Fibroblast of lung (primary cell): ENCODE data around the gene CCT8. TPM values are rescaled to one million over a fixed set of nuclear protein-coding genes. Genes with fewer than 3 reads are reported as not detected.

Experiments
- DNase-seq, 2 donors: peaks; one replicate each; pipeline versions ENCODE4 v3.0.0 to v3.0.0-alpha.2; 2010; ENCODE audit warnings: low read depth in 2 of 2
- H2AFZ ChIP-seq: 2 replicates; pipeline ENCODE4 v1.5.1; 2012; ENCODE audit warnings: low read length, control low read depth, inconsistent platforms
- H3K27ac ChIP-seq: 2 replicates; pipeline ENCODE4 v1.5.1; 2011; ENCODE audit warnings: low read length, control low read depth; ENCODE audit not compliant: insufficient read depth
- H3K27me3 ChIP-seq: 2 replicates; pipeline ENCODE4 v1.5.1; 2011; ENCODE audit warnings: mild to moderate bottlenecking, low read length; ENCODE audit not compliant: control insufficient read depth, insufficient read depth
- H3K36me3 ChIP-seq: 2 replicates; pipeline ENCODE4 v1.5.1; 2011; ENCODE audit warnings: low read length; ENCODE audit not compliant: control insufficient read depth, insufficient read depth
- H3K4me1 ChIP-seq: 2 replicates; pipeline ENCODE4 v1.5.1; 2011; ENCODE audit warnings: low read length; ENCODE audit not compliant: control insufficient read depth, insufficient read depth; ENCODE audit errors: extremely low read depth
- H3K4me2 ChIP-seq: 2 replicates; pipeline ENCODE4 v1.5.1; 2011; ENCODE audit warnings: low read length, control low read depth; ENCODE audit not compliant: insufficient read depth; ENCODE audit errors: extremely low read depth
- H3K4me3 ChIP-seq, 4 experiments: fragments of 200-600 bp in 1 of 4; sonication (generic) in 1 of 4; replicated peaks in 1 of 4; 2 replicates each; pipeline ENCODE4 v1.5.1; 2011 to 2016; ENCODE audit warnings: low read length in 4 of 4, low read depth in 3 of 4, mild to moderate bottlenecking in 3 of 4, control low read depth in 2 of 4, inconsistent platforms in 1 of 4, mixed read lengths in 1 of 4; ENCODE audit not compliant: insufficient read depth in 1 of 4; ENCODE audit errors: control extremely low read depth in 1 of 4
- H3K79me2 ChIP-seq: 2 replicates; pipeline ENCODE4 v1.5.1; 2012; ENCODE audit warnings: mild to moderate bottlenecking, low read length, inconsistent platforms; ENCODE audit not compliant: control insufficient read depth, insufficient read depth
- H3K9ac ChIP-seq: 2 replicates; pipeline ENCODE4 v1.5.1; 2011; ENCODE audit warnings: mild to moderate bottlenecking, low read length, control low read depth; ENCODE audit not compliant: insufficient read depth
- H3K9me3 ChIP-seq: 2 replicates; pipeline ENCODE4 v1.5.1; 2012; ENCODE audit warnings: low read depth, low read length; ENCODE audit not compliant: control insufficient read depth, insufficient read depth
- H4K20me1 ChIP-seq: 2 replicates; pipeline ENCODE4 v1.5.1; 2011; ENCODE audit warnings: low read length; ENCODE audit not compliant: control insufficient read depth, insufficient read depth; ENCODE audit errors: extremely low read depth
- CTCF ChIP-seq, 2 donors: IDR thresholded peaks in 1 of 2; conservative IDR thresholded peaks in 1 of 2; 1 replicate in 1 of 2; 2 replicates in 1 of 2; pipeline ENCODE4 v1.5.1; 2011 to 2012; ENCODE audit warnings: low read length in 2 of 2, control low read depth in 1 of 2, inconsistent platforms in 1 of 2, low read depth in 1 of 2, mild to moderate bottlenecking in 1 of 2
- EZH2 ChIP-seq: IDR thresholded peaks from 2 replicates; pipeline ENCODE4 v1.5.1; 2012; ENCODE audit warnings: low read length, control low read depth, mild to moderate bottlenecking; ENCODE audit errors: missing control alignments
- polyA plus RNA-seq, 2 donors: library from polyadenylated mRNA; depleted of rRNA in 1 of 2; stranded (reverse) in 1 of 2; unstranded in 1 of 2; fragments of >200 nt; gene quantifications; 2 replicates each; pipeline ENCODE4 v1.2.1, GENCODE V29; 2011 to 2012; ENCODE audit warnings: missing spikeins in 1 of 2
- total RNA-seq: library from RNA; depleted of rRNA; stranded (reverse); fragments of >200 nt; gene quantifications from 2 replicates; pipeline ENCODE4 v1.2.1, GENCODE V29; 2014

CCT8 gene
- total and polyA plus RNA-seq, 2 donors (not counting 1 experiment from before 2014, with no cell fraction given) = 207 to 209 TPM

GRCh38 chr21:29085106-29085752 is 11.8 kb upstream of the CCT8 start:
- no peak overlapping the region for H2AFZ ChIP-seq

GRCh38 chr21:29084372-29084771 is 10.9 kb upstream of the CCT8 start:
- Histone ChIP-seq H3K27me3 (no peaks in the 10 kb centered on the region), H3K4me1 (peaks cover 5% of the 10 kb centered on the region), H4K20me1 (no peaks in the 10 kb centered on the region), H3K9ac (no peak overlapping the region), H3K27ac (no peak overlapping the region), H3K36me3 (no peaks in the 10 kb centered on the region), H3K4me3 (no peak overlapping the region), H2AFZ (no peak overlapping the region), H3K79me2 (no peaks in the 10 kb centered on the region), H3K9me3 (no peaks in the 10 kb centered on the region), H3K4me2 (no peak overlapping the region)
- TF ChIP-seq EZH2 (no peak), CTCF (conservative IDR thresholded peaks at IDR 0.05 in 1 of 2, IDR thresholded peaks at IDR 0.05 in 1 of 2; ENCODE audit: low read depth in 1 of 2, low read length in 2 of 2) (no peak)
- no peak for DNase-seq

More at GRCh38 chr21:29085106-29085752, 11.8 kb upstream of the CCT8 start:
- Histone ChIP-seq H3K4me1 (peaks cover 2% of the 10 kb centered on the region), H3K9ac (no peak overlapping the region), H3K27me3 (no peaks in the 10 kb centered on the region), H3K27ac (no peak overlapping the region), H3K36me3 (no peaks in the 10 kb centered on the region), H3K4me3 (no peak overlapping the region), H3K79me2 (no peaks in the 10 kb centered on the region), H3K9me3 (no peaks in the 10 kb centered on the region), H3K4me2 (no peak overlapping the region), H4K20me1 (no peaks in the 10 kb centered on the region)
- no peak for DNase-seq
- TF ChIP-seq CTCF (conservative IDR thresholded peaks at IDR 0.05 in 1 of 2, IDR thresholded peaks at IDR 0.05 in 1 of 2; ENCODE audit: low read depth in 1 of 2, low read length in 2 of 2) (no peak), EZH2 (no peak)

GRCh38 chr21:29083306-29083705 is 9.9 kb upstream of the CCT8 start:
- H3K4me1 ChIP-seq = peaks cover 5% of the 10 kb centered on the region
- H3K9ac ChIP-seq = no peak overlapping the region
- no peak overlapping the region for H2AFZ ChIP-seq
- no peaks in the 10 kb centered on the region for H3K9me3 ChIP-seq
- H3K79me2 ChIP-seq = no peaks in the 10 kb centered on the region
- H3K27me3 ChIP-seq = no peaks in the 10 kb centered on the region
- no peak overlapping the region for H3K4me3 ChIP-seq
- no peaks in the 10 kb centered on the region for H3K36me3 ChIP-seq
- TF ChIP-seq EZH2 (no peak), CTCF (conservative IDR thresholded peaks at IDR 0.05 in 1 of 2, IDR thresholded peaks at IDR 0.05 in 1 of 2; ENCODE audit: low read depth in 1 of 2, low read length in 2 of 2) (no peak)
- H3K4me2 ChIP-seq = no peak overlapping the region
- H4K20me1 ChIP-seq = no peaks in the 10 kb centered on the region
- no peak overlapping the region for H3K27ac ChIP-seq
- DNase-seq = no peak
